HepG2 (cell line): ENCODE measurements around the gene COL2A1. TPM values are rescaled to one million over a fixed set of nuclear protein-coding genes. Genes with fewer than 3 reads are reported as not detected.

ENCODE experiments used
- AKAP8 ChIP-seq: sonication (generic); formaldehyde crosslinking; IDR thresholded peaks from 2 replicates; pipeline ENCODE4 v1.5.1; 2020; ENCODE audit warnings: mild to moderate bottlenecking, missing genetic modification reagents
- BATF2 ChIP-seq: sonication (generic); formaldehyde crosslinking; IDR thresholded peaks from 2 replicates; pipeline ENCODE4 v1.8.0; 2022; ENCODE audit warnings: mild to moderate bottlenecking, missing genetic modification reagents, moderate library complexity
- CENPT ChIP-seq: sonication (generic); formaldehyde crosslinking; IDR thresholded peaks from 2 replicates; pipeline ENCODE4 v1.8.0; 2022; ENCODE audit warnings: low read depth, mild to moderate bottlenecking, moderate library complexity, missing genetic modification reagents
- CHD2 ChIP-seq: IDR thresholded peaks from 2 replicates; pipeline ENCODE4 v1.6.1; 2011; ENCODE audit warnings: low read depth, low read length, improper control_type of control experiment
- ELF3 ChIP-seq: IDR thresholded peaks from 2 replicates; pipeline ENCODE4 v1.6.1; 2016; ENCODE audit warnings: missing genetic modification reagents, missing compliant biosample characterization
- FOXA3 ChIP-seq: IDR thresholded peaks from 2 replicates; pipeline ENCODE4 v1.6.1; 2016; ENCODE audit warnings: missing genetic modification reagents, missing compliant biosample characterization
- KDM6A ChIP-seq: IDR thresholded peaks from 2 replicates; pipeline ENCODE4 v1.6.1; 2016; ENCODE audit warnings: low read depth
- KMT2B ChIP-seq: IDR thresholded peaks from 2 replicates; pipeline ENCODE4 v1.6.1; 2016; ENCODE audit warnings: missing genetic modification reagents, missing compliant biosample characterization
- MED1 ChIP-seq: sonication (generic); formaldehyde crosslinking; IDR thresholded peaks from 2 replicates; pipeline ENCODE4 v1.4.0; 2020; ENCODE audit warnings: missing genetic modification reagents
- RAD21 ChIP-seq: fragments of 450-650 bp; formaldehyde crosslinking; IDR thresholded peaks from 2 replicates; pipeline ENCODE4 v1.5.0; 2020; ENCODE audit warnings: mild to moderate bottlenecking
- SRF ChIP-seq: IDR thresholded peaks from 2 replicates; pipeline ENCODE4 v1.6.1; 2011; ENCODE audit warnings: mild to moderate bottlenecking, low read depth, low read length, moderate library complexity
- TOPORS ChIP-seq: sonication (generic); formaldehyde crosslinking; IDR thresholded peaks from 2 replicates; pipeline ENCODE4 v1.8.0; 2023; ENCODE audit warnings: mild to moderate bottlenecking, missing genetic modification reagents
- ZBTB40 ChIP-seq, 2 experiments: fragments of 450-650 bp in 1 of 2; sonication (generic) in 1 of 2; formaldehyde crosslinking in 1 of 2; IDR thresholded peaks; 2 replicates each; pipeline versions ENCODE4 v1.6.1 to v1.8.0; 2016 to 2022; ENCODE audit warnings: antibody characterized with exemption in 1 of 2, mild to moderate bottlenecking in 1 of 2, missing genetic modification reagents in 1 of 2
- ZNF652 ChIP-seq: IDR thresholded peaks from 2 replicates; pipeline ENCODE4 v1.6.1; 2016; ENCODE audit warnings: low read depth, borderline replicate concordance
- ZNF737 ChIP-seq: sonication (generic); formaldehyde crosslinking; IDR thresholded peaks from 2 replicates; pipeline ENCODE4 v1.5.0; 2020; ENCODE audit warnings: missing genetic modification reagents, mild to moderate bottlenecking, borderline replicate concordance
- ZNF772 ChIP-seq: sonication (generic); formaldehyde crosslinking; IDR thresholded peaks from 2 replicates; pipeline ENCODE4 v1.5.0; 2020; ENCODE audit warnings: mild to moderate bottlenecking, missing genetic modification reagents
- ZNF792 ChIP-seq: IDR thresholded peaks from 2 replicates; pipeline ENCODE4 v1.6.1; 2016
- ZSCAN29 ChIP-seq: sonication (generic); formaldehyde crosslinking; conservative IDR thresholded peaks from 2 replicates; pipeline ENCODE4 v1.4.0; 2020; ENCODE audit warnings: mild to moderate bottlenecking, missing genetic modification reagents
- polyA plus RNA-seq, 8 experiments: library from polyadenylated mRNA; depleted of rRNA in 3 of 8; stranded (reverse) in 7 of 8; unstranded in 1 of 8; fragments of >200 nt; fragmentation: Illumina TruSeq in 4 of 8; extraction: Trizol in 4 of 8; gene quantifications; 2 replicates each; pipeline versions ENCODE4 v1.2.1 to v1.2.3, GENCODE V29; 2011 to 2016; ENCODE audit warnings: low read depth in 4 of 8, missing spikeins in 1 of 8, mixed read lengths in 1 of 8; ENCODE audit not compliant: insufficient read depth in 1 of 8
- total RNA-seq, 5 experiments: library from RNA; depleted of rRNA; stranded (reverse); fragments of >200 nt; fragmentation: Illumina TruSeq; extraction: Trizol; gene quantifications; 2 replicates each; pipeline ENCODE4 v1.2.3, GENCODE V29; 2016; ENCODE audit warnings: low read depth in 1 of 5
- TF ChIP-seq, protein P1 (sequence below): sonication (generic); formaldehyde crosslinking; IDR thresholded peaks from 2 replicates; pipeline ENCODE4 v1.4.0; 2020; ENCODE audit warnings: missing genetic modification reagents, low read depth, mild to moderate bottlenecking, borderline replicate concordance
- TF ChIP-seq, protein P2 (sequence below): sonication (generic); formaldehyde crosslinking; IDR thresholded peaks from 2 replicates; pipeline ENCODE4 v1.8.0; 2022; ENCODE audit warnings: missing genetic modification reagents, mild to moderate bottlenecking, borderline replicate concordance

Gene COL2A1
- total and polyA plus RNA-seq, 2 of the 13 experiments (the other 11 are each of a cell fraction or from before 2014, with no cell fraction given), result 7.4 to 38.3 TPM

- no peak for TF ChIP-seq ZBTB40 (IDR thresholded peaks at IDR 0.05)
- TF ChIP-seq ZBTB40 (CRISPR knock-in tag; IDR thresholded peaks at IDR 0.05), result no peak
- TF ChIP-seq, protein P1, sequence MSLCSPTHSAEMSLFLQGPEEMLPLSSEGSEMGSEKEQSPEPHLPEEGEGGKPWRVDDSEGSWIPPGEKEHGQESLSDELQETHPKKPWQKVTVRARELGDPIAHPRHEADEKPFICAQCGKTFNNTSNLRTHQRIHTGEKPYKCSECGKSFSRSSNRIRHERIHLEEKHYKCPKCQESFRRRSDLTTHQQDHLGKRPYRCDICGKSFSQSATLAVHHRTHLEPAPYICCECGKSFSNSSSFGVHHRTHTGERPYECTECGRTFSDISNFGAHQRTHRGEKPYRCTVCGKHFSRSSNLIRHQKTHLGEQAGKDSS (CRISPR knock-in tag), result no peak
- TF ChIP-seq ZNF652 (CRISPR knock-in tag), result 0 out of 2 replicates have a peak, but pooled peaks have one; percentile 32
- no peak for TF ChIP-seq KDM6A (CRISPR knock-in tag)
- no peak for TF ChIP-seq ZNF792 (CRISPR knock-in tag)
- TF ChIP-seq BATF2 (CRISPR knock-in tag), result no peak
- TF ChIP-seq TOPORS (CRISPR knock-in tag), result no peak
- TF ChIP-seq ZNF772 (CRISPR knock-in tag), result no peak
- TF ChIP-seq, protein P2, sequence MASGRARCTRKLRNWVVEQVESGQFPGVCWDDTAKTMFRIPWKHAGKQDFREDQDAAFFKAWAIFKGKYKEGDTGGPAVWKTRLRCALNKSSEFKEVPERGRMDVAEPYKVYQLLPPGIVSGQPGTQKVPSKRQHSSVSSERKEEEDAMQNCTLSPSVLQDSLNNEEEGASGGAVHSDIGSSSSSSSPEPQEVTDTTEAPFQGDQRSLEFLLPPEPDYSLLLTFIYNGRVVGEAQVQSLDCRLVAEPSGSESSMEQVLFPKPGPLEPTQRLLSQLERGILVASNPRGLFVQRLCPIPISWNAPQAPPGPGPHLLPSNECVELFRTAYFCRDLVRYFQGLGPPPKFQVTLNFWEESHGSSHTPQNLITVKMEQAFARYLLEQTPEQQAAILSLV (CRISPR knock-in tag), result no peak
- TF ChIP-seq CHD2, result no peak
- TF ChIP-seq ZNF737, result no peak
- no peak for TF ChIP-seq MED1 (CRISPR knock-in tag)
- TF ChIP-seq CENPT (CRISPR knock-in tag), result no peak
- TF ChIP-seq KMT2B, result no peak
- peak; percentile 83 for TF ChIP-seq SRF
- peak; percentile 55; the same call in 1 of the 2 replicates for TF ChIP-seq ELF3 (CRISPR knock-in tag)
- TF ChIP-seq FOXA3, result no peak
- TF ChIP-seq RAD21 (CRISPR knock-in tag), result no peak
- TF ChIP-seq AKAP8, result no peak
- no peak for TF ChIP-seq ZSCAN29
Observed at GRCh38 chr12:48017921-48018617, 13.8 kb upstream of the COL2A1 start (continued).
